Tibial nerve (tissue), 3 donors: ENCODE data around the gene SALL1.

Experiments used
- POLR2A ChIP-seq, 2 donors: fragments of 450-650 bp; IDR thresholded peaks; one replicate each; pipeline ENCODE4 v1.6.1; 2017; ENCODE audit warnings: antibody characterized with exemption in 2 of 2, mild to moderate bottlenecking in 2 of 2, moderate library complexity in 2 of 2
- TF ChIP-seq, protein P1 (sequence below), 5 experiments: fragments of 200-600 bp in 3 of 5; fragments of 450-650 bp in 2 of 5; sonication (generic) in 3 of 5; IDR thresholded peaks; one replicate each; pipeline ENCODE4 v1.5.1; 2016 to 2019; ENCODE audit warnings: antibody characterized with exemption in 5 of 5, mild to moderate bottlenecking in 3 of 5, moderate library complexity in 2 of 5

DNA sequence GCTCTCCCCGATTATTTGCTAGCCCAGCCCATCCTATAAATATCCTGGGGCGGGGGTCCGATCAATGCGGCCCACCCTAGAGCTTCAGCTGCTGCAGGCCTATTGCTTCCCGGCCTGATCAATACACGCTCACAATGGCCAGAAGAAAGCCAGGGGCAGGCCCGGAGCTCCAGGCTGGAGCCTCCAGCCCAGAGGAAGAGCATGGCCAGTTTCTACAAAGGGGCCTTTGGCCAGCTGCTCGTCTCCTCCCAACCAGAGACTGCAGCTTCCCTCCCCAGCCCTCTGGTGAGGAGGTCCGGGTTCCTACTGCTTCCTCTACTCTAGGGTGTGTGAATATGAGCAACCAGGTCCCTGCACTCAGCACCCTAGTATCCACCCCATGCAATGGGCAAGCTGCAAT lies 36.7 kb downstream of the SALL1 start:
- TF ChIP-seq, protein P1, sequence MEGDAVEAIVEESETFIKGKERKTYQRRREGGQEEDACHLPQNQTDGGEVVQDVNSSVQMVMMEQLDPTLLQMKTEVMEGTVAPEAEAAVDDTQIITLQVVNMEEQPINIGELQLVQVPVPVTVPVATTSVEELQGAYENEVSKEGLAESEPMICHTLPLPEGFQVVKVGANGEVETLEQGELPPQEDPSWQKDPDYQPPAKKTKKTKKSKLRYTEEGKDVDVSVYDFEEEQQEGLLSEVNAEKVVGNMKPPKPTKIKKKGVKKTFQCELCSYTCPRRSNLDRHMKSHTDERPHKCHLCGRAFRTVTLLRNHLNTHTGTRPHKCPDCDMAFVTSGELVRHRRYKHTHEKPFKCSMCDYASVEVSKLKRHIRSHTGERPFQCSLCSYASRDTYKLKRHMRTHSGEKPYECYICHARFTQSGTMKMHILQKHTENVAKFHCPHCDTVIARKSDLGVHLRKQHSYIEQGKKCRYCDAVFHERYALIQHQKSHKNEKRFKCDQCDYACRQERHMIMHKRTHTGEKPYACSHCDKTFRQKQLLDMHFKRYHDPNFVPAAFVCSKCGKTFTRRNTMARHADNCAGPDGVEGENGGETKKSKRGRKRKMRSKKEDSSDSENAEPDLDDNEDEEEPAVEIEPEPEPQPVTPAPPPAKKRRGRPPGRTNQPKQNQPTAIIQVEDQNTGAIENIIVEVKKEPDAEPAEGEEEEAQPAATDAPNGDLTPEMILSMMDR (IDR thresholded peaks at IDR 0.05) = no peak
- TF ChIP-seq POLR2A (IDR thresholded peaks at IDR 0.05) = no peak
